Common myeloid progenitor, CD34-positive (primary cell): ENCODE data around the gene DGKQ.

ENCODE experiments used
- CTCF ChIA-PET: fragments of 350-600 bp; sonication (Branson Sonifier 250); formaldehyde crosslinking; loops from one replicate; lab custom pipeline; 2021; ENCODE audit warnings: antibody characterized with exemption; lab: Charles Lee
- POLR2A ChIA-PET: fragments of 350-600 bp; sonication (Branson Sonifier 250); formaldehyde crosslinking; loops from one replicate; lab custom pipeline; 2021; ENCODE audit warnings: antibody characterized with exemption; lab: Charles Lee
- DNase-seq, 3 donors: peaks; one replicate each; pipeline versions ENCODE4 v3.0.0 to v3.0.0-alpha.2; 2013
- H3K27ac ChIP-seq, 2 experiments: 1 replicate in 1 of 2; 2 replicates in 1 of 2; pipeline ENCODE4 v1.7.0; 2013; ENCODE audit warnings: inconsistent platforms in 2 of 2, low read length in 2 of 2, mild to moderate bottlenecking in 2 of 2, low read depth in 1 of 2, moderate library complexity in 1 of 2; ENCODE audit not compliant: severe bottlenecking in 2 of 2, insufficient read depth in 1 of 2, poor library complexity in 1 of 2
- H3K27me3 ChIP-seq, 5 experiments: replicated peaks in 2 of 5; 1 replicate in 3 of 5; 2 replicates in 2 of 5; pipeline versions ENCODE4 v1.6.1 to v1.7.0; 2013; ENCODE audit warnings: low read length in 4 of 5, mild to moderate bottlenecking in 2 of 5, moderate library complexity in 2 of 5, inconsistent platforms in 1 of 5; ENCODE audit not compliant: insufficient read depth in 5 of 5, control insufficient read depth in 4 of 5
- H3K36me3 ChIP-seq, 4 experiments: 1 replicate in 2 of 4; 2 replicates in 2 of 4; pipeline versions ENCODE4 v1.6.1 to v1.7.0; 2013; ENCODE audit warnings: low read length in 3 of 4, control low read depth in 1 of 4, mild to moderate bottlenecking in 1 of 4; ENCODE audit not compliant: control insufficient read depth in 4 of 4, insufficient read depth in 4 of 4
- H3K4me1 ChIP-seq, 4 experiments: 1 replicate in 3 of 4; 2 replicates in 1 of 4; pipeline versions ENCODE4 v1.6.1 to v1.7.1; 2013; ENCODE audit warnings: low read length in 3 of 4, mild to moderate bottlenecking in 3 of 4, control low read depth in 1 of 4, inconsistent platforms in 1 of 4, moderate library complexity in 1 of 4; ENCODE audit not compliant: control insufficient read depth in 4 of 4, insufficient read depth in 4 of 4; ENCODE audit errors: control extremely low read depth in 1 of 4
- H3K4me3 ChIP-seq, 7 experiments: 1 replicate in 4 of 7; 2 replicates in 3 of 7; pipeline versions ENCODE4 v1.5.1 to v1.7.0; 2013; ENCODE audit warnings: mild to moderate bottlenecking in 7 of 7, low read length in 6 of 7, moderate library complexity in 6 of 7, inconsistent platforms in 2 of 7, low read depth in 2 of 7, control low read depth in 1 of 7; ENCODE audit not compliant: insufficient read depth in 4 of 7, control insufficient read depth in 1 of 7; ENCODE audit errors: extremely low read depth in 1 of 7
- H3K9me3 ChIP-seq, 5 experiments: 1 replicate in 4 of 5; 2 replicates in 1 of 5; pipeline versions ENCODE4 v1.6.1 to v1.7.1; 2013; ENCODE audit warnings: low read length in 4 of 5, mild to moderate bottlenecking in 2 of 5, inconsistent platforms in 1 of 5, low read depth in 1 of 5, moderate library complexity in 1 of 5; ENCODE audit not compliant: control insufficient read depth in 4 of 5, insufficient read depth in 2 of 5; ENCODE audit errors: control extremely low read depth in 1 of 5
- WGBS: methylation state at CpG from one replicate; pipeline ENCODE4 v1.1.5; 2013; ENCODE audit not compliant: insufficient coverage; 5-methylcytosine and 5-hydroxymethylcytosine counted together

The DGKQ gene

DNA sequence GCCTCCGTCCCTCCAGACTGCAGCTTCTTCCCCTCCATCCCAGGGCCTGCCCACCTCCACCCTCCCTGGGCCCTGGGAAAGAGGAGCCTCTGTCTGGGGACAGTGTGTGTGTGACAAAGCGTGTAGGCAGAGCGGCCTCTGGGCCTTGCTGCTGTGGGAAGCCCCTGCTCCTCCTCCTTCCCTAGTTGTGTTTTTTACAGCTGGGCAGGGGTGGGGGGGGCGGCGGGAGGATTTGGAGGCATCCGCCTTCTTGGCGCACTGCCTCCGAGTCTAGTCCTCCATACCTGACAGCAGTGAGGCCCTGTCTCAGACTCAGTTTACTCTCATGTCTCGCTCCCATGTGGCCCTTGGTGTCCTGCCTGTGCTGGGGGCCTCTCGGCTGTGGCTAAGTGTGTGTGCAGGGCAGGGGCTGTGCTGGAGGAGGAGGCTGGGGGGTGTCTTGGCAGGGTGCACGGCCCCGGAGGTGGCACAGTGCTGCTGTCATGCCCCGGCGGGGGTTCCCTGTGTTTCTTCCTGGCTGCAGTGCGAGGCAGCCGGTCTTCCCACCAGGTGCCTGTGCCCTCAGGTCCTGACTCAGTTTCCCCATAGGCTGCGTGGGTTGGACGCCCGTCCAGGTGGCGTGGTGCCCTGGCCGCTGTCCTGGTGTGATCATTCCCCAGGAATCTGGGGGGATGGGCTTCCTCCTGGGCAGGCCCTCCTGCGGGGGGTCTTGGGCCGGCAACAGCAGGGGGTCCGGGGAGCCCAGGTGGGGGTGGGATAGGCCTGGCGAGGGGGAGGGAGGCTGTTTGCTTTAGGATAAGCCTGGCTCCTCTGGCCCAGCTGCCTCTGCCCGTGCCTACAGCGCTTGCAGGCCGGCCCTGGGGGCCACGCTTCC lies 45.0 kb upstream of the DGKQ start:
- Histone ChIP-seq H3K9me3 (no peaks in the 10 kb centered on the region), H3K4me1 (peaks cover 0 to 9% (median 0%) of the 10 kb centered on the region in 4 experiments), H3K27me3 (no peaks in the 10 kb centered on the region), H3K4me3 (no peak overlapping the region), H3K27ac (no peak overlapping the region), H3K36me3 (peaks cover 0 to 3% (median under 1%) of the 10 kb centered on the region in 4 experiments)
- CTCF ChIA-PET: interaction anchor here (0.6 kb wide), 1 partner anchor 892 kb away, joined by 3 read pairs; no protein-coding TSS in a partner anchor
- 97% methylated on average over 14 of the region's 29 CpGs for WGBS
- DNase-seq: no peak
- POLR2A ChIA-PET: no interaction called here

DNA sequence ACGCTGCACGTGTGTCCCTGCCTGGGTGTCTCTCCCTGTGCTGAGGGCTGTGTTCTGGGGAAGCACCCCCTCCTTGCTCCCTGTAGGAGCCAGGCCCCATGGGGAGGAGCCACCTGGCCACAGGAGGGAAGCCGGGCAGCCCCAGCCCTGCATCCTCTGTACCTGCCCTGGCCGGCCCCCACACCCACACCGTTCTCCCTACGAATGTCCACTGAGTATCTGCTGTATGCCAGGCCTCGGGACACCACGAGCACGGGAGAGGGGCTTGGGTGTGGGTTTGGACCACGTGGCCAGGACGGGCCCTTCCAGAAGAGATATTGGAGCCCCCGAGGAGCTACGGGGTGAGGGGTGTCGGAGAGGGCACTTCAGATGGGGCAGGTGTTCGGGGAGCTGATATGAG lies 44.3 kb upstream of the DGKQ start:
- POLR2A ChIA-PET: no interaction called here
- 97% methylated on average over 14 of the region's 15 CpGs for WGBS
- Histone ChIP-seq H3K36me3 (peaks cover 0 to 3% (median under 1%) of the 10 kb centered on the region in 4 experiments), H3K27ac (no peak overlapping the region), H3K27me3 (no peaks in the 10 kb centered on the region), H3K4me1 (peaks cover 0 to 10% (median 3%) of the 10 kb centered on the region in 4 experiments), H3K4me3 (no peak overlapping the region), H3K9me3 (no peaks in the 10 kb centered on the region)
- CTCF ChIA-PET: no interaction called here
- no peak for DNase-seq

- Histone ChIP-seq H3K27ac (no peak overlapping the region), H3K36me3 (peaks cover 0 to 3% (median 0%) of the 10 kb centered on the region in 4 experiments), H3K4me1 (peaks cover 0 to 15% (median 7%) of the 10 kb centered on the region in 4 experiments), H3K27me3 (no peaks in the 10 kb centered on the region), H3K9me3 (no peaks in the 10 kb centered on the region), H3K4me3 (no peak overlapping the region)
- DNase-seq: no peak
- ChIA-PET POLR2A (no interaction called here), CTCF (no interaction called here)
- 91% methylated on average over 6 of the region's 16 CpGs for WGBS
Measured at GRCh38 chr4:1017211-1017610, 43.8 kb upstream of the DGKQ start.

GRCh38 chr4:1015746-1016145 lies 42.4 kb upstream of the DGKQ start:
- Histone ChIP-seq H3K36me3 (peaks cover 0 to 3% (median 0%) of the 10 kb centered on the region in 4 experiments), H3K4me3 (no peak overlapping the region), H3K27me3 (peaks cover 0 to 1% (median 0%) of the 10 kb centered on the region in 5 experiments), H3K4me1 (peaks cover 0 to 21% (median 12%) of the 10 kb centered on the region in 4 experiments), H3K9me3 (no peaks in the 10 kb centered on the region), H3K27ac (no peak overlapping the region)
- POLR2A ChIA-PET: no interaction called here
- CTCF ChIA-PET: no interaction called here
- 98% methylated on average over 10 of the region's 10 CpGs for WGBS
- no peak for DNase-seq

DNA sequence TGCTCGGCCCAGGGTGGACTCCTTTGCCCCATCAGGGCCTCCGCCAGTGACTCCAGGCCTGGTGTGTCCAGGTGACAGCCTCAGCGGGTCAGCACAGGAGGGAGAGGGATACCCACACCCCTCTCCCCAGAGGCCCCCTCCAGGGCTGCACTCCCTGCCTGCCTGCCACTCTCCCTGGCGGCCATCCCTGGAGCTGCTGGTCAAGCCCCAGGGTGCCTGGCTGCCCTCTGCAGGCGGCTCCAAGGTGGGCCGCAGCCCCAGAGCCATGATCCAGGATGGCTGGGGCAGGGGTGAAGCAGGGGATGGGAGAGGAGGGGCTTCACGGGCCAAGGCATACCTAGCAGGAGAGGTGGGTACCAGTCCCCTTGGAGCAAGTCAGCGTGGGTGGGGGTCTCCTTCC lies 41.8 kb upstream of the DGKQ start:
- POLR2A ChIA-PET: no interaction called here
- WGBS: 93% methylated on average over 6 of the region's 8 CpGs

DNA sequence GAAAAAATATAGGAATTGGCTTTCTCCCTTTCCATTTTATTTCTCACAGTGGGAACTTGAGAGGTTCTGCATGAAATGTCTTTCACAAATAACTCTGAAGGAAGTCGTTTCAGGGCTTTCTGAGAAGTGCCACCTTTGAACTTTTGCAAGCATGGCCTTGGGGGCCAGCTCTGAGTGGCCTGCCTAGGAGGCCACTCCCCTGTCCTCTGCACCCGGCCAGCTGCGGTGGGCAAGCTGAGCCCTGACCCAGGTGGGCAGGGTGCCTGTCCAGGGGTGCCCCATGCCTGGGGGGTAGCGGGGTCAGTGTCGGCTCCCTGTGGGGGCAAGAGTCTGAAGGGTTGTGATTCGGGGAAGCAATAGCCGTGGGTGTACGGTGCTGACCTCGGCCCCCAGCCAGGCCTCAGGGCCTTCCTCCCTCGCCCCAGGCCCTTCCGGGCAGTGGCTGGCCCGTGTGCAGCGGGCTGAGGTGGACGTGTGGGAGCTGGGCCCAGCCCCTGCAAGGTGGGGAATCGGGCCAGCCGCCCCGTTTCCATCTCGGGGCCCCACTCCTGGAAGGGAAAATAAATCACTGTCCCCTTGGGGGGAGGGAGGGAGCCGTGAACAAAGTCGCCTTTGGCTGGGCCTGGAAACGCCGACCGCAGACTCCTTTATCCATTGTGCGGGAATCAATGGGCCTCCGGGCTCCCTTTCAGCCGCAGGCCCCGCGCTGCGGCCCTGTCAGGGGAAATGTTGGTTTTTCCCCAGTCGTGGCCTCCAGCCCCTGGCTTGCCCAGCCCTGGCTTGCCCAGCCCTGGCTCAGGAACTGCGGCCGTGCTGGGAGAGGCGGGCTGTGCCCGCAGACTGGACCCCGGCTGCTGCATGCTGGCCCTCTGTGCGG lies 41.2 kb upstream of the DGKQ start:
- CTCF ChIA-PET: no interaction called here
- Histone ChIP-seq H3K36me3 (peaks cover 0 to 3% (median 0%) of the 10 kb centered on the region in 4 experiments), H3K4me3 (no peak overlapping the region), H3K9me3 (no peaks in the 10 kb centered on the region), H3K27ac (no peak overlapping the region), H3K4me1 (peaks cover 0 to 29% (median 22%) of the 10 kb centered on the region in 4 experiments), H3K27me3 (peaks cover 0 to 5% (median 0%) of the 10 kb centered on the region in 5 experiments)
- no peak for DNase-seq
- WGBS: 97% methylated on average over 30 of the region's 36 CpGs
- POLR2A ChIA-PET: no interaction called here

More for the DNA sequence above, 41.8 kb upstream of the DGKQ start:
- CTCF ChIA-PET: no interaction called here
- no peak for DNase-seq
- no peak overlapping the region for H3K4me3 ChIP-seq
- no peaks in the 10 kb centered on the region for H3K9me3 ChIP-seq
- H3K27me3 ChIP-seq: peaks cover 0 to 4% (median 0%) of the 10 kb centered on the region in 5 experiments
- peaks cover 0 to 3% (median 0%) of the 10 kb centered on the region in 4 experiments for H3K36me3 ChIP-seq
- H3K27ac ChIP-seq: no peak overlapping the region
- peaks cover 0 to 27% (median 18%) of the 10 kb centered on the region in 4 experiments for H3K4me1 ChIP-seq
